Measurements from ENCODE around the gene CYP26B1.

DNA sequence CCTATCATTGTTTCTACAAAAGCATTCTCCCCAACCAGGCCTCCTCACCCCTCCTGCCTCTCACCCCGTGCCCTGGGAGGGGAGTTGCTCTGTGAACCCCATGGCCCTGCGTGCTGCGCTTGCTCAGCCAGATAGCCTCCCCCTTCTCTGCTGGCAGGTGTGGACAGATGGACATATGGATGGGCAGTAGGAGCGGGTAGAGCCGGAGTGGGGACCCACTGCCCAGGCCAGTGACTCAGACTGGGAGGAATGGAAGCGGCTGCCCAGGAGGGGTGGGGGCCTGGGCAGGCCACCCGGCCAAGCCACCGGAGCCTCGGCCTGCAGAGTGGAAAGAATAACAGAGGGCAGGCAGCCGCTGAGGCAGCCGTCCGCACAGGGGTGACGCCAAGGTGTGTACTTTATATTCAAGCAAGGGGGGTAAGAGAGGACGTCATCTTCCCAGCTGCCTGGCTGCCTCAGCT is 8.7 kb downstream of the CYP26B1 start:
- TF ChIP-seq, protein P1, sequence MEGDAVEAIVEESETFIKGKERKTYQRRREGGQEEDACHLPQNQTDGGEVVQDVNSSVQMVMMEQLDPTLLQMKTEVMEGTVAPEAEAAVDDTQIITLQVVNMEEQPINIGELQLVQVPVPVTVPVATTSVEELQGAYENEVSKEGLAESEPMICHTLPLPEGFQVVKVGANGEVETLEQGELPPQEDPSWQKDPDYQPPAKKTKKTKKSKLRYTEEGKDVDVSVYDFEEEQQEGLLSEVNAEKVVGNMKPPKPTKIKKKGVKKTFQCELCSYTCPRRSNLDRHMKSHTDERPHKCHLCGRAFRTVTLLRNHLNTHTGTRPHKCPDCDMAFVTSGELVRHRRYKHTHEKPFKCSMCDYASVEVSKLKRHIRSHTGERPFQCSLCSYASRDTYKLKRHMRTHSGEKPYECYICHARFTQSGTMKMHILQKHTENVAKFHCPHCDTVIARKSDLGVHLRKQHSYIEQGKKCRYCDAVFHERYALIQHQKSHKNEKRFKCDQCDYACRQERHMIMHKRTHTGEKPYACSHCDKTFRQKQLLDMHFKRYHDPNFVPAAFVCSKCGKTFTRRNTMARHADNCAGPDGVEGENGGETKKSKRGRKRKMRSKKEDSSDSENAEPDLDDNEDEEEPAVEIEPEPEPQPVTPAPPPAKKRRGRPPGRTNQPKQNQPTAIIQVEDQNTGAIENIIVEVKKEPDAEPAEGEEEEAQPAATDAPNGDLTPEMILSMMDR (optimal IDR thresholded peaks at IDR 0.05 in 1 of 3, IDR thresholded peaks at IDR 0.05 in 1 of 3, conservative IDR thresholded peaks at IDR 0.05 in 1 of 3; ENCODE audit: extremely low read depth in 1 of 3, insufficient read depth in 2 of 3, low read length in 3 of 3) = no peak
- no peak for TF ChIP-seq EZH2 (IDR thresholded peaks at IDR 0.05; ENCODE audit: low read length)

Measured in keratinocyte (primary cell).